Activated T-helper 9 cell treated with anti-CD3 and anti-CD28 coated beads, Interleukin-2, amount 50 U/mL, for 16 hours (primary cell): Measurements from ENCODE around the gene FAM78A.

Experiments used
- DNase-seq: peaks from one replicate; pipeline ENCODE4 v3.0.0-alpha.2; 2020; ENCODE audit warnings: low read depth

The FAM78A gene

GRCh38 chr9:131302244-131303075, 26.1 kb upstream of the FAM78A start:
- no peak for DNase-seq

- no peak for DNase-seq
These were observed 24.1 kb upstream of the FAM78A start for GRCh38 chr9:131300444-131300843.

DNA sequence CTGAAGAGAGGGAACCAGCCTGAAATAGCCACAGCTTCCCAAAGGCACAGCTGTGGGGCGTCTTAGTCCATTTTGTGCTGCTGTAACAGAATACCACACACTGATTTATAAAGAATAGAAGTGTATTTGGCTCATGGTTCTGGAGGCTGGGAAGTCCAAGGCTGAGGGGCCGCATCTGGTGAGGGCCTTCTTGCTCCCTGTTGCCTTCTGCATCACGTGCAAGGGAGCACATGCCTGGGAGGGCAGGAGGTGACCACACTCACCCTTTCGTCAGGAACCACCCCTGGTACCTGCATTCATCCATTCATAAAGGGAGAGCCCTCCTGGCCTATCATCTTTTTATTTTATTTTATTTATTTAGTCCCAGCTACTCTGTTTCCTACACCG, 23.6 kb upstream of the FAM78A start:
- DNase-seq: no peak

DNA sequence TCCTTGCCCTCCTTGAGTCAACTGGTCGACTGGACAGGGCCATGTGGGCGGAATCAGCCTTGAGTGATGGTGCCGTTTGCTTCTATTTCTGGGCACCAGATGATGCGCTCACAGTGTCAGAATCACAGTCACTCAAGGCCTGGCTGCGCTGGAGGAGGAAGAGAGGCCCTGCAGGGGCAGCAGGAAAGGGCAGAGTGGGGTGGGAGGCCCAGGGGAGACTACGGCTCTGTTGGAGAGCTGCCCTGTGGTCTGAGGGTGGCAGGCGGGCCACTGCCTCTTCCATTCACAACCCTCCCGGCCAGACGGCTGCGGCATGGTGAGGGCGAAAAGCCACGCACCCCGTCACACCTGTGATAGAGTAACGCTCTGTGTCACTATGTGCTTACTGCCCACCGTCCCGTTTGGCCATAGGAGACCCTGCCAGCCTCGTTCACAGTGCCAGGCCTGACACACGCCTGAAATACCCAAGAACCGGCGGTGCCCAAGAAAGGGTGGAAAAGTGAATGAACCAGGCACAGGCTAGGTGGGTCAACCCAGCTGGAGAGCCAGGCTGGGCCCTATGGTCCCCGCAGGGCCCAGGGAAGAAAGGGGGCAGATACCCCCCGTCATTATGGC, 23.1 kb upstream of the FAM78A start:
- DNase-seq: no peak

DNA sequence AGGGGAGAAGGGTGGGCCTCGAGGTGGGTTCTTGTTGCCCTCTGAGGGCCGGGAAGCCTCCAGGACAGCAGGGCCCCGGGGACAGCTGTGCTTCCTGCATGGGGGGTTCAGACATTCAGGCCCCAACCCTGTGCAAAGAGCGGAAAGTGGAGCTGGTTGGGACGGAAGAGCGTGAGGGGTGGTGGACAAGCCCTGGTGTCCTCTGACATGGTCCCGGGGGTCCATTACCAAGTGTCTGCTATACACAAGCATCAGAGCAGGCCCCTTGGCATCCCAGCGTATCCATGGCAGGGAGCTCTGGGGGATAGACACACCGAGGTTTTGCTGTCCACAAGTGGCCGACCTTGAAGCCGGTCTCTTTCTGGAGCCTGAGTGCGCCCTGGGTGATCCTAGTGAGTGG, 22.5 kb upstream of the FAM78A start:
- no peak for DNase-seq

GRCh38 chr9:131298341-131298740, 22.0 kb upstream of the FAM78A start:
- no peak for DNase-seq

DNA sequence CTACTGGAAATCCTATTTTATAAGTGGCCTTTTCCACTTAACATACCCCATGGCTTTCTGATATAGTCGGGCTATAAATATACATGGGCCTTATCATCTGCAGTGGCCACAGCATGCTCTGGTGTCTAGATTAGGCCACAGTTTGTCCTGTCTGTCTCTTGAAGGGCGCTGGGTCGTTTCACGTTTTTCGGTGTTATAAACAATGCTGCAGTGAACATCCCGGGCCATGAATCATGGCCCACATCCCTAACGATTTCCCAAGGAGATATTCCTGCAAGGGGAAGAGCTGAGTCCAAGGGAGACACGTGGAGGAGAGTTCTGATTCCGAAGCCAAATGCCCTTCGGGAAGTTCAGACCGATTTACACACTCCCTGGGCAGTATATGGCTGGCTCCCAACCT, 21.6 kb upstream of the FAM78A start:
- no peak for DNase-seq

DNA sequence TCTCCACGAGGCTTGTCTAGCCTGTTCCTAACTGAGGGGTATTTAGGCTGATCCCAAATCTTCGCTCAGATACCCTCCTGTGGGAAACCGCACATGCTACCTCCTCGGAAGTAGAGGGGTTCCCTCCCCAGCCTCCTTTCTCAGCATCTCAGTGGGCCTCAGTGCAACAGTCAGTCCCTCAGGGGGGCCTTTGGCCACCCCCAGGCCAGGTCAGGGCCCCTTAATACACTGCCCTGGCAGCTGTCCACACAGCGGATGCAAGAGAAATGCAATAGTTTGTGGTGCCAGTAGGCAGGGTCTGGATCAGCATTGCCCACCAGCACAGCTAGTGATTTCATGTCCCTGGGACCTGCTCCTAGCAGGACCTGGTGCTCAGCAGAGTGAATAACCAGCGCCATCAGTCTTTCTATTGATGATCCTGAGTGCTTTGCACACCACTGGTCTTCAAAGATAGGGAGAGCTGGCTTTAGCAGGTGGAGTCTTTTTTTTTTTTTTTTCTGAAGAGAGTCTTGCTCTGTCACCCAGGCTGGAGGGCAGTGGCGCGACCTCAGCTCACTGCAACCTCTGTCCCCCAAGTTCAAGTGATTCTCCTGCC, 20.7 kb upstream of the FAM78A start:
- no peak for DNase-seq

DNA sequence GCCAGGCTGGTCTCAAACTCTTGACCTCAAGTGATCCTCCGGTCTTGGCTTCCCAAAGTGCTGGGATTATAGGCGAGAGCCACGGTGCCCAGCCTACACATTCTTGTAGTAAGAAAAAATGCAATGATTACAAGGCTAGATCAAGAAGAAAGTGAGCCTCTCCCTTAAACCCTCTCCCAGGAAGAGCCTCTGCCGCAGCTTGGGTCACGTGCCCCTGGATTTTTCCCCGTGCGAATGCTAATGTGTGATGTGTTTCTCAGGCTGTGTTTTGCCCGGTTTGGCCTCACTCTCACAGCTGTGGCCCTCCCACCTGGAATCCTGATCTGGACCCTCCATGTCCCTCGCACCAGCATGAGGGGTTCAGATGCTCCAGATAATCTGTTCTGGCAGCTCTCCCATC, 20.1 kb upstream of the FAM78A start:
- DNase-seq: no peak

- DNase-seq: no peak
These were observed 16.6 kb upstream of the FAM78A start for GRCh38 chr9:131292937-131293336.

- DNase-seq: no peak
These were observed 15.5 kb upstream of the FAM78A start for GRCh38 chr9:131291795-131292315.

DNA sequence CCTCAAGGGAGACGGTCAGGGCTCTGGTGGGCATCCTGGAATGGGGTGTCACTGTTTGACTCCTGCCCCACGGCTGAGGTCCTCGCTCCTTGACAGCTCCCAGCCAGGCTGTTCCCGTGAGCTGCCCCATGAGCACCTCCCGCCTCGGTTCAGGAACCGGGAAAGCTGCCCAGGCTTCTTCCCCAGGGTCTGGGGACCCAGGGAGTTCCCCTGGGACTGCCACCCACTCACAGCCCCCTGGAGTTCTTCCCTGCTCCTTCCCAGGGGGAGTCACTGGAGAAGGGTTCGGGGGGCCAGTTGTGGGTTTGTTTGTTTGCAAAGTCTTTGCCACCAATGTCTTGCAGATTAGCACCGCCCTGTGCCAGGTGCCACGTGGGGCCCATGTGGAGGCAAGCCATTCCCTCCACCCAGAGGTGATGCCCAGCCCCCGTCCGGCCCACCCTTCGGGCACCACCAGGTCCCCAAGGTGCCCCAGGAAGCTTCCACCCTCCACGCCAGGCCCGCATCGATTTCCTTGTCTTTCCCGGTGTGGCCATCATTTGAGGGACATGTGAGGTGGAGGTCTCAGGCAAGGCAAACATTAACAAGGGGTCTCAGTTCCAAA, 14.6 kb upstream of the FAM78A start:
- DNase-seq: no peak

GRCh38 chr9:131290036-131290766, 13.9 kb upstream of the FAM78A start:
- DNase-seq: no peak

- DNase-seq: no peak
These were observed 13.2 kb upstream of the FAM78A start, which contains the start of gene PLPP7 for GRCh38 chr9:131289301-131290035. Gene PLPP7, plus strand, starts transcription at chr9:131289723. Its CDS starts 275 bp downstream, at chr9:131289998.

DNA sequence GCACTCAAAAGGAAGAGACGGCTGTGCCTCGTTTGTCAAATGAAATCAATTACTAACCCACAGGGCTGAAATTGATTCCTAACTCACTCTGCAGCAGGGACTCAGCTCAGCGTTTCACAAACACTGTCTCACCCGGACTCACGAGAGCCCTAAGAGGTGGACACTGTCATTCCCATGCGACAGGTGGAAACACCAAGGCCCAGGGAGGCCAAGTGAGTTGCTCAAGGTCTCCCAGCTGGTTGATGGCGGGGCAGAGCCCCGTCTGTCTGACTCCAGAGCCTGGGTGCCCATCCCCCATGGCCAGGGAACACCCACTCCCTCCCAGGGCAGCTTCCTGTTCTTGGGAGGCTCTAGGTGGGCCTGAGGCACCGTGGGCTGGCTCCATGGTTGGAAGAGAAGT, 11.9 kb upstream of the FAM78A start:
- DNase-seq: no peak

- DNase-seq: no peak
These were observed 11.0 kb upstream of the FAM78A start for GRCh38 chr9:131287359-131287758.

GRCh38 chr9:131284856-131285255, 8.5 kb upstream of the FAM78A start:
- DNase-seq: no peak

DNA sequence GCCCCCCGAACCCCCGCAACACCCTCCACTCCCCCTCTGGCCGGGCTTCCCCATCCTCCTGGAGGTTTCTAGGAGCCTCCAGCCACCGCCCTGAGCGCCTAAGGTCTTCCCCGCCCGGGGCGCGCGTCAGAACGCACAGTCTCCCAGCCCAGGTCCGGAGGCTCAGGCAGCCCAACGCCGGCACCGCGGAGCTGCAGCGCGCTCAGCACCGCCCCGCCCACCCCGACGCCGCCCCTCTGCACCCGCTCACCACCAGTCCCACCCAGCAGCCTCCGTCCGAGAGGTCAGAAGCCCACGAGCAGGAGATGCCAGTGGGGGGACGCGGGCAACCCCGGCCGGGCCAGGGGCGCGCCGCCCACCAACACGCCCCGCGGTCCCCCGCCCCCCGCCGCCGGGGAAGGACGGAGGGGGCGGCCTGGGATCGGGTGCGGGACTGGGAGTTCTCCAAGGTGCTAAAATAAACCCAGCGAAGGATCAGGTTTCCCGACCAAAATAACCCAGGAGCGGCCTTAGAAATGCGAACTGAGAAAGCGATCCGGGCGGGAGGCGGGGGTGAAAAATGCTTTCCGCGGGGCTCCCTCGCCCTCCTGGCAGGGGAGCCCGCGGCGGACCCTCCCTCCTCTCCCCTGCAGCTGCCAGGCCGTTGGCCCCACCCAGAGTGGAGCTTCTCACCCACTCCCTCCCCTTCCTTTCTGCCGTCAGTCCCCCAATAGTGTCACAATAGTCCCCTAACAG, 6.5 kb upstream of the FAM78A start:
- no peak for DNase-seq

- DNase-seq: no peak
These were observed 5.9 kb upstream of the FAM78A start for GRCh38 chr9:131282175-131282574.

- no peak for DNase-seq
These were observed 5.0 kb upstream of the FAM78A start for GRCh38 chr9:131281119-131281965.
